ENCODE results near the gene RGS13.

- TF ChIP-seq CTCF (conservative IDR thresholded peaks at IDR 0.05) (no peak), ZFX (IDR thresholded peaks at IDR 0.05) (no peak)
Measured at GRCh38 chr1:192603218-192603787, 32.6 kb upstream of the RGS13 start.
